NOMO-1 treated with dmso at 0.1 percent for 144 hours (cell line): ENCODE measurements around the gene C2CD2.
"Not testable (repeated sequence)": the region's sequence is repeated elsewhere in the genome, so short reads cannot be mapped to it uniquely, and the experiment has no call there.

Experiments
- DNase-seq: peaks from one replicate; lab custom pipeline; 2025; ENCODE audit not compliant: unreplicated experiment; lab: John Stamatoyannopoulos, UW

The C2CD2 gene

GRCh38 chr21:41958886-41959563 lies 5.2 kb upstream of the C2CD2 start:
- DNase-seq: no peak

GRCh38 chr21:41957991-41958766 lies 4.4 kb upstream of the C2CD2 start:
- DNase-seq: no peak

GRCh38 chr21:41956926-41957729 lies 3.3 kb upstream of the C2CD2 start:
- no peak for DNase-seq

DNA sequence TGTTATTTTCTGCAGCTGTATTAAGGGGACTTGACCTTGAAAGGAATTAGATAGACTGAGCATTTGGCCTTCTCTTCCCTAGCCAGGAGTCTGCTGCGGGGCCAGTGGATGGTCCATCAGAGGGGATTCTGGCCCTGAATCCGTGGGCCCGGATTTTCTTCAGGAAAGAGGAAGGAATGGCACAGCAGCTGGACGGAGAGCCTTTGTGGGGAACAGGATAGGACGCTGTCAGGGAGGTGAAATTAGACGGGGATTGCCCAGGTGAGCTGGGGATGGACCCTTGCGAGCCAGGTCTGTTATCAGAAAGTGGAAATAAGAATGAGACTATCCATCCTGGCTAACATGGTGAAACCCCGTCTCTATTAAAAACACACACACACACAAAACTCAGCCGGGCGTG lies 1.7 kb upstream of the C2CD2 start:
- no peak for DNase-seq

DNA sequence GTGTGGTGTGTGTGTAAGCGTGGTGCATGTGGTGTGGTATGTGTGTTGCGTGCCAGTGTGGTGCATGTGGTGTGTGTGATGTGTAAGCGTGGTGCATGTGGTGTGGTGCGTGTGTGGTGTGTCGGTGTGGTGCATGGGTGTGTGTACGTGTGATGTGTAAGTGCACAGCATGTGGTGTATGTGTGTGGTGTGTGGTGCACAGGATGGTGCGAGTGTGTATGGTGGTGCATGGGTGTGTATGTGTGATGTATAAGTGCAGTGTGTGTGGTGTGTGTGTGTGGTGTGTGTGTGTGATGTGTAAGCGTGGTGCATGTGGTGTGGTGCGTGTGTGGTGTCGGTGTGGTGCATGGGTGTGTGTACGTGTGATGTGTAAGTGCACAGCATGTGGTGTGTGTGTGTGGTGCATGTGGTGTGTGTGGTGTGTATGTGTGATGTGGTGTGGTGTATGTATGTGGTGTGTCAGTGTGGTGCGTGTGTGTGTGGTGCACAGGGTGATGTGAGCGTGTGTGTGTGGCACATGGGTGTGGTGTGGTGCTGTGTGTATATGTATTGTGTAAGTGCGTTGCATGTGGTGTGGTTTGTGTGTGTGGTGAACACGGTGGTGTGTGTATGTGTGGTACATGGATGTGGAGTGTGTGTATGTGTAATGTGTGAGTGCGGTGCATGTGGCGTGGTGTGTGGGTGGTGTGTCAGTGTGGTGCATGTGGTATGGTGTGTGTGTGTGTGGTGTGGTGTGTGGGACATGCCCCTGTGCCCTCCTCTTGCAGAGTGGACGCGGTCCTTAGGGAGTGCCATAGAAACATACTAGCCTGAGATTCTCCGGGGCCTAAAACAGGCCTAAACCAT lies 1.1 kb upstream of the C2CD2 start:
- DNase-seq: no peak

DNA sequence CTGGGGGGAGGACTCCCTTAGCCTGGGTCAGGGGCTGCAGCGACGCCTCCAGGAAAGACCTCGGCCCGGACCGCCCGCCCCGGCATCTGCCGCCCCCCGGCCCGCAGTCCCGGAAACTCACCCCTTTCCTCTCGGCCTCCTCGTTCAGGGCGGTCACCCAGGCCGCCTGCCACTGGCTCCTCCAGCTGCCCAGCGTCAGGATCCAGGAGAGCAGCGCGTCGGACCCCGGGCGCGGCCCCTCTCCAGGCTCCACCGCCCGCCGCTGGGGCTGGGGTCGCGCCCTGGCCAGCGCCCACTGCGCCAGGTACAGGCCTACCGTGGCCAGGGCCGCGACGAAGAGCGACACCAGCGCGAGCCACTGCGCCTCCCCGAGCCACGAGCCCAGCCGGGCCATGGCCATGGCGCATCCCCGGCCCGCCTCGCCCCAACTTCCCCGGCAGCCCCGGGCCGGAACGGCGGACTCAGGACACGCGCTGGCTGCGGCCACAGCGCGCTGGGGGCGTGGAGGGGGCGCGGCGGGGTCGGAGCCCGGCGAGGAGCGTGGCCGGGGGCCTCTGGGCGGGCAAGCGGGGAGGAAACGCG lies 478 bp downstream of the C2CD2 start:
- no peak for DNase-seq

- DNase-seq: no peak
Measured at GRCh38 chr21:41952568-41953248, 1.1 kb downstream of the C2CD2 start.

GRCh38 chr21:41951876-41952567 lies 1.8 kb downstream of the C2CD2 start:
- DNase-seq: no peak

- no peak for DNase-seq
Measured at GRCh38 chr21:41950941-41951351, 2.9 kb downstream of the C2CD2 start.

- not testable (repeated sequence) for DNase-seq
Measured at GRCh38 chr21:41949631-41950030, 4.2 kb downstream of the C2CD2 start.

GRCh38 chr21:41948901-41949300 lies 4.9 kb downstream of the C2CD2 start:
- no peak for DNase-seq

- DNase-seq: no peak
Measured at GRCh38 chr21:41948078-41948895, 5.5 kb downstream of the C2CD2 start.

DNA sequence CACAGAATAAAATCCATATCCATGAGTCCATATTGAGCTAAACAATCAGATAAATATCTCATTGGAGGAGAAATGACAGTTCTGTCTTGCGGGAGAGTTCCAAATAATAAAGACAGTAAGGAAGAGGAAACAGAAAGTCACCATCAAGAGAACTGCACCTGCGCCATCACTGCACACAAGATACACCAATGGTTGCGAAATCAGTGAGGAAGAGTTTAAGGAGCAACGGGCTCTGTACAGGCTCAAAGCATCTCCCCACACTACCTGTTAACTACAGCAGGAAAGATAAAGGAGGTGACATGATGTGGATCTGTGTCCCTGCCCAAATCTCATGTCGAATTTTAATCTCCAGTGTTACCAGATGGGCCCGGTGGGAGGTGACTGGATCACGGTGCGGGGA lies 7.8 kb downstream of the C2CD2 start:
- DNase-seq: no peak

DNA sequence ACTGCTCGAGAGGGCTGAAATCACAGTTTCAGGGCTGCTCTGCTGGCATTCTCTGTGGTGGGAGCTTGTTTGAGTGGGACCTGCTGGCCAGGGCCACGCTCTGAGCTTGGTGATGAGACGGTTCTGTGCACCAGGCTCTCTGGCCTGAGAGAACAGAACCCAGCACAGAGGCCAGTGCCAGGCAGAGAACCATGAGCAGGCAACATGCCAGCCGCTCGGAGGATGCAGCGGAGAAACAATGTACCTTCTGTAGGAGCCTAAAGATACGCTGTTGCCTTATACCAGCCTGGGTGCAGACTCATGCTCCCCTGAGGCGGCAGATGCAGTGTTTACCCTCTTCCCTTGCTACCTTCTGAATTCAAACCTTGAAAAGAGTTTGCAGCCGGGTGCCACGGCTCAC lies 10.0 kb downstream of the C2CD2 start:
- no peak for DNase-seq

GRCh38 chr21:41942457-41942856 lies 11.4 kb downstream of the C2CD2 start:
- DNase-seq: no peak

- no peak for DNase-seq
Measured at GRCh38 chr21:41941941-41942340, 11.9 kb downstream of the C2CD2 start.

GRCh38 chr21:41940431-41940830 lies 13.4 kb downstream of the C2CD2 start:
- no peak for DNase-seq

GRCh38 chr21:41939391-41939790 lies 14.4 kb downstream of the C2CD2 start:
- no peak for DNase-seq
